ENCODE results near the gene MTG2. TPM values are rescaled to one million over a fixed set of nuclear protein-coding genes. Genes with fewer than 3 reads are reported as not detected.

MTG2 gene
- total and polyA plus RNA-seq, 4 experiments from 2014 or later, result 15.9 to 50.7 (median 36.2) TPM

DNA sequence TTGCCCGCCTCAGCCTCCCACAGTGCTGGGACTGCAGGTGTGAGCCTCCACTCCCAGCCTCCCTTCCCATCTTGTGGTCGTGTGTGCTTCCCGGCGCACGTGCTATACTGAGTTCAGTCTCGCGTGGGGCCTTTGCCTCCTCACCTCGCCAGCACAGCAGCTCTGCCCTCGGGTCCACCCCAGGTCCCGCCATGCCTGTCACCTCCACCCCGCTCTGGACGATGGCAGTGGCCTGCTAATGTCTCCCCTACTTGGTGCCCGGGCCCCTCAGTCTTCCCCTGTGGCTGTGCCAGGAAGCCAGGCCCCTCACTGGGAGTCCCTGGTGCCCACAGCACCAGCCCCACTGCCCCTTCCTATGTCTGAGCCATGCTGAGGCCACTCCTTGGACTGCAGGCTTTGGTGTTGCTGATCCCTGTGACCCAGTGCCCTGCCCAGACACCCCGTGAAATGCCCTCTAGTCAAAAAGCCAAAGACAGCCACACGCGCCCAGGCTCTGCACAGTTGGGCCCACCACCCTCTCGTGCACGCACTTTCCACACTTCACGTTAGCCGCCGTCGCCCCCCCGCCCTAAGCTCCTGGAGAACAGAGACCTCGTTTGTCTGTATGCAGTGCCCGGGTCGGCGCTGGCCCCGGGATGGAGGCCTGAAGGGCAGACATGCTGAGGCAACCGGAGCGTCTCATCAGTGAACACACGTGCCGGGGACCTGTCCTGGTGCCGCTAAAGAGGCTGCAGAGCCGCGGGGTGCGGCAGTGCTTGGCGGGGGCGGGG, 23.0 kb downstream of the MTG2 start:
- H3K9me3 Mint-ChIP-seq, result no peaks in the 10 kb centered on the region
- intact Hi-C loops (cut with micrococcal nuclease), result no loop called here
- peaks cover 8% of the 10 kb centered on the region for H3K36me3 ChIP-seq (ENCODE audit: insufficient read depth, low read length)
- CTCF ChIA-PET (ENCODE audit: partially characterized antibody), result no interaction called here
- no peaks in the 10 kb centered on the region for H3K27me3 Mint-ChIP-seq
- no peak overlapping the region for H3K4me3 ChIP-seq (ENCODE audit: low read length in 2 of 2)
- no peaks in the 10 kb centered on the region for H3K9me3 ChIP-seq (ENCODE audit: control insufficient read depth in 1 of 2, low read length in 2 of 2)
- no peak overlapping the region for H3K27ac Mint-ChIP-seq
- H3K27me3 ChIP-seq (ENCODE audit: insufficient read depth, low read length), result no peaks in the 10 kb centered on the region
- POLR2A ChIA-PET (ENCODE audit: partially characterized antibody), result no interaction called here
- no peaks in the 10 kb centered on the region for H3K4me1 ChIP-seq (ENCODE audit: insufficient read depth, low read length)
- DNase-seq, result no peak
- H3K27ac ChIP-seq (ENCODE audit: low read depth, low read length), result no peak overlapping the region
- H3K4me3 Mint-ChIP-seq, result no peak overlapping the region
- H3K4me1 Mint-ChIP-seq, result peaks cover 0 to 1% (median 0%) of the 10 kb centered on the region in 4 donors
- H3K36me3 Mint-ChIP-seq, result peaks cover 17 to 21% of the 10 kb centered on the region in 2 donors

DNA sequence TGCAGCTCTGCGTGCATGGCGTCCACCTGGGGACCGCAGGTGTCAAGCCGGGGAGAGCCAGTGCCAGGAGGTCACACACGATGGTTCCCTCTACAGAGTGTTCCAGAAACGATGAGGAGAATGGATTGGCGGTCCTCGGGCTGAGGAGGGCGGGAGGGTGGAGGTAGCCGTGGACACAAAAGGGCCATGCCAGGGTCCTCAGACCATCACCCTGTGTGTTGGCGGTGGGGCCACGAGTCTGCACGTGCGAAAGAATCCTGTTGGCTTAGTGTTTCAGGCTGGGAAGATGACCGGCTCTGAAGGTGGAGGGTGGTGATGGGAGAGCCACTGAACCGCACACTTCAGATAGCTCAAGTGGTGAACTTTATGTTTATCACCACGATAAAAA, 23.6 kb downstream of the MTG2 start:
- H3K4me1 Mint-ChIP-seq, result peaks cover 0 to 1% (median 0%) of the 10 kb centered on the region in 4 donors
- no peak overlapping the region for H3K27ac ChIP-seq (ENCODE audit: low read depth, low read length)
- peaks cover 14 to 17% of the 10 kb centered on the region in 2 donors for H3K36me3 Mint-ChIP-seq
- DNase-seq, result no peak
- no peaks in the 10 kb centered on the region for H3K27me3 ChIP-seq (ENCODE audit: insufficient read depth, low read length)
- H3K36me3 ChIP-seq (ENCODE audit: insufficient read depth, low read length), result peaks cover 3% of the 10 kb centered on the region
- POLR2A ChIA-PET (ENCODE audit: partially characterized antibody), result no interaction called here
- no peaks in the 10 kb centered on the region for H3K27me3 Mint-ChIP-seq
- no peaks in the 10 kb centered on the region for H3K9me3 Mint-ChIP-seq
- no peak overlapping the region for H3K4me3 Mint-ChIP-seq
- no peaks in the 10 kb centered on the region for H3K9me3 ChIP-seq (ENCODE audit: control insufficient read depth in 1 of 2, low read length in 2 of 2)
- H3K27ac Mint-ChIP-seq, result no peak overlapping the region
- H3K4me1 ChIP-seq (ENCODE audit: insufficient read depth, low read length), result no peaks in the 10 kb centered on the region
- CTCF ChIA-PET (ENCODE audit: partially characterized antibody), result no interaction called here
- H3K4me3 ChIP-seq (ENCODE audit: low read length in 2 of 2), result no peak overlapping the region
- intact Hi-C loops (cut with micrococcal nuclease), result no loop called here

DNA sequence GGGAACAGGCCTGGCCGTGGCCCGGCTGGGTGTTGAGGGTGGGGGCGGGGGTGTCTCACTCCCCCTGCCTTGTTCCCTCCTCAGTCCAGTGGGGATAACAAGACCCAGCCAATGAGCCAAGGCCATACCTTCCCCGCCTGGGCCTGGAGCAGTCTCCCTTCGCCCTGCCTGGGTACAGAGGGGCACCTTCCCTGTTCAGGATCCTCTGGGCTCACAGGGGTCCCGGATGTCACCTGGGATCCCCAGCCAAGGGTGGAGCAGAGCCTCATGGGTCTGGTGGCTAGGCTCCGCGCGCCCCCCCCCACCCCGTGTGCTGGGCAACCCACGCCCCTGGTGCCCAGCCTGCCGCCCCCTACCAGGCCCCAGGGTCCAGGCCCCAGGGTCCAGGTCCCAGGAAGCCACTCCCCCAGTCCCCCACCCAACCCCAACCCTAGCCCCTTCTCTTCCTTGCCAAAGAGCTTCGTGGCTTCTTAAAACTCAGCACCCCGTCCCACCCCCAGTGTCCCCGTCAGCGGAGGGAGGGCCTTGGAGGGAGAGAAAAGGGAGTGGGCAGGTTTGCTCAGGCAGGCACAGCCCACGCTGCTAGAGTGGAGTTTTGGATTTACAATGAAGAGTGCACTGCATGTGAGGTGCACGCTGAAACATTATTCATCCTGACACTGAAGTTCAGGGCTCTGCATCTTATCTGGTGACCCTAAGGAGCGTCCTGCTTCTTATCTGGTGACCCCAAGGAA, 25.4 kb downstream of the MTG2 start:
- Mint-ChIP-seq H3K36me3 (peaks cover 3 to 5% of the 10 kb centered on the region in 2 donors), H3K4me3 (no peak overlapping the region), H3K27me3 (peaks cover 0 to 2% of the 10 kb centered on the region in 2 donors), H3K27ac (no peak overlapping the region), H3K4me1 (peaks cover 0 to 1% (median 0%) of the 10 kb centered on the region in 4 donors), H3K9me3 (no peaks in the 10 kb centered on the region)
- Histone ChIP-seq H3K27ac (ENCODE audit: low read depth, low read length) (no peak overlapping the region), H3K9me3 (ENCODE audit: control insufficient read depth in 1 of 2, low read length in 2 of 2) (no peaks in the 10 kb centered on the region), H3K4me1 (ENCODE audit: insufficient read depth, low read length) (no peaks in the 10 kb centered on the region), H3K36me3 (ENCODE audit: insufficient read depth, low read length) (no peaks in the 10 kb centered on the region), H3K4me3 (ENCODE audit: low read length in 2 of 2) (no peak overlapping the region), H3K27me3 (ENCODE audit: insufficient read depth, low read length) (no peaks in the 10 kb centered on the region)
- no peak for DNase-seq
- ChIA-PET CTCF (ENCODE audit: partially characterized antibody) (no interaction called here), POLR2A (ENCODE audit: partially characterized antibody) (no interaction called here)
- intact Hi-C loops (cut with micrococcal nuclease), result no loop called here

DNA sequence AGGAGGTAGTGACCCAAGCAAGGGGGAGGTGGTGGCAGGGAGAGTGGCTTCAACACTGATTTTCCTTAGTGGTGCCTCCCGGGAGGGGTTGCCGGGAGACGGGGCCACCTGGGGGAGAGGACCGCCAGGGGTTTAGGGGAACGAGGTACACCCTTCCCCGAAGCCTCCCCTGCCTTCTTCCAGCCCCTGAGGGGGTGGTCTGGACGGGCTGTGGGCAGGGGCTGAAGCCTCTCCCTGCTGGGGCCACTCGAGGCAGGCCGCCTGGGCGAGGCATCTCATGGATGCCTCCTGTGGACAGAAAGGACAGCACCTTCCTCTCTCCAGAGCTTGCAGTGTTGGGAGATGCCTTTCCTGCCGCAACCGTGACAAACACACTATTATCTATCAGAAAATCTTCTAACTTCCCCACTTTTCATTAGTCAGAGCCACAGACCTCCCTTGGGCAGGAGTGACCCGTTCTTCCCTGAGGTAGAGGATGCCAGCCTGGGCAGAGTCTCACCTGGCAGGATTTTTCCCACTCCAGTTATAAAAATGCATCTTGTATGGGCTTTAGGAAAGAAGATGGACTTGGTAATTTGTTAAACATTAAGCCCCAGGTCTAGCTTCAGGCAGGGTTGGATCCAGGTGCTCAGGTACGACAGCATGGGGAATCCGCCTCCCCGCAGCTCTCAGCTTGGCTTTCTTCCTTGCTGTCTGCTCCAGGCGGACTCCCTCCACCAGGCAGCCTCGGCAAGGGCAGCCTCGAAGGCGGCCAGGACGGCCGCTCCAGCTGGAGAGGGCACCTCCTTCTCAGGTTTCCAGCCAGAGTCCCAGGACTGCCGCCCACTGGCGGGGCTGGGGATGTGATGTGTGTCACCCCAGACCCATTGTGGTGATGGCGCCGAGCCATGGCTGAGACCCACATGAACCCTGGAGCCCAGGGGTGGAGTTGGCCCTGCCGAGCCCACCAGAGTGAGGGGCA, 26.2 kb downstream of the MTG2 start:
- Histone ChIP-seq H3K27me3 (ENCODE audit: insufficient read depth, low read length) (no peaks in the 10 kb centered on the region), H3K9me3 (ENCODE audit: control insufficient read depth in 1 of 2, low read length in 2 of 2) (no peaks in the 10 kb centered on the region), H3K4me3 (ENCODE audit: low read length in 2 of 2) (no peak overlapping the region), H3K27ac (ENCODE audit: low read depth, low read length) (no peak overlapping the region), H3K36me3 (ENCODE audit: insufficient read depth, low read length) (no peaks in the 10 kb centered on the region), H3K4me1 (ENCODE audit: insufficient read depth, low read length) (no peaks in the 10 kb centered on the region)
- H3K9me3 Mint-ChIP-seq, result no peaks in the 10 kb centered on the region
- intact Hi-C loops (cut with micrococcal nuclease), result no loop called here
- DNase-seq, result no peak
- H3K27ac Mint-ChIP-seq, result no peak overlapping the region
- H3K4me3 Mint-ChIP-seq, result no peak overlapping the region
- ChIA-PET CTCF (ENCODE audit: partially characterized antibody) (no interaction called here), POLR2A (ENCODE audit: partially characterized antibody) (no interaction called here)
- no peaks in the 10 kb centered on the region for H3K4me1 Mint-ChIP-seq
- H3K27me3 Mint-ChIP-seq, result peaks cover 0 to 2% of the 10 kb centered on the region in 2 donors
- no peaks in the 10 kb centered on the region for H3K36me3 Mint-ChIP-seq

DNA sequence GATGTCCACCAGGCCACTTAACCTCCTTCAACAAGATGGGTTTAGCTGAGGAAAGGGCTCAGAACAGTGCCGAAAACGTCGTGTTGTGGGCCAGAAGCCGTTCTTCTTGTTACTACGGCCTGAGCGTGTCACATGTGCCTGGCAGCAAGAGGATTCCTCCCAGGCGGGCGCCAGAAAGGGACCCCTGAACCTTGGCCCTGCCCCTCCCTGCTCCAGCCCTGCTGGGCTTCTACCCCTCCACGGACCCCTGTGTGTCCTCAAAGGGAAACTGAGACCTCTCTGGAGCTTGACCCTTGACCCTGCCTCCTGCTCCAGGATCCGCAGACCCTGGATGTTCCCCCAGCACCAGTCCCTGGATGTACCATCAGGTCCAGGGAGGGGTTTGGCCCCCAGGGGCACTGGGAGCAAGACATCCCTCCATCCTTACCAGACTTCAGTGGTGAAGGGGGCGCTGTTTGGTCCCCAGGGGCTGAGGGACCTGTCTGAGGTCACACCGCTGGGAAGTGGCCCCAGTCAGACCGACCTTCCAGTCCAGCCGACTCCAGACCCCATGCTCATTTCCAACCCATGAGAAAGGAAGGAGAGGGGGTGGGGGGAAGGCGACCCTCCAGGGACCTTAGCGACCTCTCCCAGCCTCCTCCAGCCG, 27.1 kb downstream of the MTG2 start:
- Histone ChIP-seq H3K36me3 (ENCODE audit: insufficient read depth, low read length) (no peaks in the 10 kb centered on the region), H3K4me3 (ENCODE audit: low read length in 2 of 2) (no peak overlapping the region), H3K9me3 (ENCODE audit: control insufficient read depth in 1 of 2, low read length in 2 of 2) (no peaks in the 10 kb centered on the region), H3K27me3 (ENCODE audit: insufficient read depth, low read length) (no peaks in the 10 kb centered on the region), H3K27ac (ENCODE audit: low read depth, low read length) (no peak overlapping the region), H3K4me1 (ENCODE audit: insufficient read depth, low read length) (no peaks in the 10 kb centered on the region)
- no peaks in the 10 kb centered on the region for H3K9me3 Mint-ChIP-seq
- POLR2A ChIA-PET (ENCODE audit: partially characterized antibody), result no interaction called here
- DNase-seq, result no peak
- H3K4me3 Mint-ChIP-seq, result no peak overlapping the region
- H3K27ac Mint-ChIP-seq, result no peak overlapping the region
- CTCF ChIA-PET (ENCODE audit: partially characterized antibody), result no interaction called here
- H3K36me3 Mint-ChIP-seq, result no peaks in the 10 kb centered on the region
- H3K27me3 Mint-ChIP-seq, result peaks cover 1 to 7% of the 10 kb centered on the region in 2 donors
- no peaks in the 10 kb centered on the region for H3K4me1 Mint-ChIP-seq
- intact Hi-C loops (cut with micrococcal nuclease), result no loop called here

DNA sequence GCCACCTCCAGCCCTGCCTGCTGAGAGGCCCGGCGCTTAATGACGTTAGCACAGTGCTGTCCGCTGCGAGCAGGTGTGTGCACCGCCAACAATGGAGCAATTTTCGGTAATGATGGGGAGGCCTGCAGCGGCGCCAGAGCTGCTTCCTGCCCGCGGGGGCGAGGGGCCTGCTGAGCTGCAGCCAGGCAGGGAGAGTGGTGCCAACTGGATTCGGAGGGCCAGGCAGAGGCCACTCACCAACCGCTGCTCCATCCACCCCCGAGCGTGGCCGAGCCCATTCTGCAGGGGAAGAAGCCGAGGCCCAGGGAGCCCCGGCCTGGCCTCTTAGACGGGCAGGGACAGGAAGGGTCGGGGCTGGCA, 27.6 kb downstream of the MTG2 start:
- no peak for DNase-seq
- no peaks in the 10 kb centered on the region for H3K36me3 ChIP-seq (ENCODE audit: insufficient read depth, low read length)
- H3K4me3 ChIP-seq (ENCODE audit: low read length in 2 of 2), result no peak overlapping the region
- H3K4me1 Mint-ChIP-seq, result no peaks in the 10 kb centered on the region
- no peaks in the 10 kb centered on the region for H3K9me3 Mint-ChIP-seq
- intact Hi-C loops (cut with micrococcal nuclease), result no loop called here
- H3K9me3 ChIP-seq (ENCODE audit: control insufficient read depth in 1 of 2, low read length in 2 of 2), result no peaks in the 10 kb centered on the region
- POLR2A ChIA-PET (ENCODE audit: partially characterized antibody), result no interaction called here
- no peak overlapping the region for H3K27ac Mint-ChIP-seq
- H3K4me1 ChIP-seq (ENCODE audit: insufficient read depth, low read length), result no peaks in the 10 kb centered on the region
- H3K36me3 Mint-ChIP-seq, result no peaks in the 10 kb centered on the region
- H3K4me3 Mint-ChIP-seq, result no peak overlapping the region
- no peak overlapping the region for H3K27ac ChIP-seq (ENCODE audit: low read depth, low read length)
- CTCF ChIA-PET (ENCODE audit: partially characterized antibody), result no interaction called here
- H3K27me3 Mint-ChIP-seq, result peaks cover 3 to 9% of the 10 kb centered on the region in 2 donors
- H3K27me3 ChIP-seq (ENCODE audit: insufficient read depth, low read length), result no peaks in the 10 kb centered on the region

DNA sequence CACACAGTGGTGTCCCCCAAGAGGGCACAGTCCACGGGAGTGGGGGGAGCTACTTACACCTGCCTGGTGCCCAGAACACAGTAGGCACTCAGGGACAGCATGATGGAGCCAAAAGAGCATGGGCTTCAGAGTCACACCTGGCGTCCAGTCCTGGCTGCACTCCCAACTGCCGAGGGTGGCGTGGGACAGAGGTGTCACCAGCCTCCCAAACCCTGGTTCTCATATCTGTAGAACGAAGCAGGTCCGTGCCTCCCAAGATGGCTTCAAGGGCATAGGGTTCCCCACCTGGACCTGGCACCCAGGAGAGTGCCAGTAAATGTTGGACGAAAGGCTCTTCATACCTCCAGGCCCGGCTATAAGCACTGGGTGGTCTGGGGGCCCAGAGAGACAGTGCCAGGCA, 28.4 kb downstream of the MTG2 start:
- Mint-ChIP-seq H3K4me1 (no peaks in the 10 kb centered on the region), H3K4me3 (no peak overlapping the region), H3K27ac (no peak overlapping the region), H3K36me3 (no peaks in the 10 kb centered on the region), H3K9me3 (no peaks in the 10 kb centered on the region), H3K27me3 (peaks cover 3 to 12% of the 10 kb centered on the region in 2 donors)
- CTCF ChIA-PET (ENCODE audit: partially characterized antibody), result no interaction called here
- H3K4me1 ChIP-seq (ENCODE audit: insufficient read depth, low read length), result no peaks in the 10 kb centered on the region
- no peaks in the 10 kb centered on the region for H3K9me3 ChIP-seq (ENCODE audit: control insufficient read depth in 1 of 2, low read length in 2 of 2)
- no peaks in the 10 kb centered on the region for H3K36me3 ChIP-seq (ENCODE audit: insufficient read depth, low read length)
- intact Hi-C loops (cut with micrococcal nuclease), result no loop called here
- no peaks in the 10 kb centered on the region for H3K27me3 ChIP-seq (ENCODE audit: insufficient read depth, low read length)
- H3K4me3 ChIP-seq (ENCODE audit: low read length in 2 of 2), result no peak overlapping the region
- POLR2A ChIA-PET (ENCODE audit: partially characterized antibody), result no interaction called here
- no peak overlapping the region for H3K27ac ChIP-seq (ENCODE audit: low read depth, low read length)
- no peak for DNase-seq

All from CD4-positive, alpha-beta memory T cell (primary cell).